HFF-Myc (cell line): ENCODE results near the gene COX5A.
"Not testable (repeated sequence)": the region's sequence is repeated elsewhere in the genome, so short reads cannot be mapped to it uniquely, and the experiment has no call there.

Experiments
- DNase-seq: peaks from one replicate; pipeline ENCODE4 v3.0.0-alpha.2; 2011; ENCODE audit warnings: low read depth; ENCODE audit errors: extremely low read depth
- H3K4me3 ChIP-seq: replicated peaks from 2 replicates; pipeline ENCODE4 v1.5.1; 2011; ENCODE audit warnings: low read depth, mild to moderate bottlenecking, control low read depth, low read length
- CTCF ChIP-seq: IDR thresholded peaks from 2 replicates; pipeline ENCODE4 v1.5.1; 2012; ENCODE audit warnings: mild to moderate bottlenecking, low read depth, low read length, control low read depth; ENCODE audit errors: missing control alignments

COX5A gene

GRCh38 chr15:74903676-74904075 lies 34.2 kb downstream of the COX5A start:
- no peak for TF ChIP-seq CTCF
- H3K4me3 ChIP-seq = no peak overlapping the region
- DNase-seq = no peak

- no peak overlapping the region for H3K4me3 ChIP-seq
- no peak for TF ChIP-seq CTCF
- no peak for DNase-seq
Measured at GRCh38 chr15:74902295-74903075, 35.4 kb downstream of the COX5A start.

- peak; percentile 82 for TF ChIP-seq CTCF
- no peak overlapping the region for H3K4me3 ChIP-seq
- DNase-seq = no peak
Measured at GRCh38 chr15:74901612-74902063, 36.2 kb downstream of the COX5A start.

GRCh38 chr15:74897300-74897701 lies 40.6 kb downstream of the COX5A start:
- DNase-seq = no peak
- no peak overlapping the region for H3K4me3 ChIP-seq
- no peak for TF ChIP-seq CTCF

- DNase-seq = no peak
- no peak overlapping the region for H3K4me3 ChIP-seq
- TF ChIP-seq CTCF = no peak
Measured at GRCh38 chr15:74896316-74896715, 41.6 kb downstream of the COX5A start.

- no peak for TF ChIP-seq CTCF
- no peak for DNase-seq
Measured at GRCh38 chr15:74895830-74896229, 42.0 kb downstream of the COX5A start.

GRCh38 chr15:74894383-74894782 lies 43.5 kb downstream of the COX5A start:
- DNase-seq, H3K4me3 ChIP-seq: not testable (repeated sequence)

More at GRCh38 chr15:74895830-74896229, 42.0 kb downstream of the COX5A start:
- H3K4me3 ChIP-seq = no peak overlapping the region
